ENCODE data around the gene NOLC1. TPM values are rescaled to one million over a fixed set of nuclear protein-coding genes. Genes with fewer than 3 reads are reported as not detected.

Gene NOLC1
- total RNA-seq (2014; rRNA removed; shearing (Covaris generic)): 79.1 and 88.7 TPM in 2 replicates

DNA sequence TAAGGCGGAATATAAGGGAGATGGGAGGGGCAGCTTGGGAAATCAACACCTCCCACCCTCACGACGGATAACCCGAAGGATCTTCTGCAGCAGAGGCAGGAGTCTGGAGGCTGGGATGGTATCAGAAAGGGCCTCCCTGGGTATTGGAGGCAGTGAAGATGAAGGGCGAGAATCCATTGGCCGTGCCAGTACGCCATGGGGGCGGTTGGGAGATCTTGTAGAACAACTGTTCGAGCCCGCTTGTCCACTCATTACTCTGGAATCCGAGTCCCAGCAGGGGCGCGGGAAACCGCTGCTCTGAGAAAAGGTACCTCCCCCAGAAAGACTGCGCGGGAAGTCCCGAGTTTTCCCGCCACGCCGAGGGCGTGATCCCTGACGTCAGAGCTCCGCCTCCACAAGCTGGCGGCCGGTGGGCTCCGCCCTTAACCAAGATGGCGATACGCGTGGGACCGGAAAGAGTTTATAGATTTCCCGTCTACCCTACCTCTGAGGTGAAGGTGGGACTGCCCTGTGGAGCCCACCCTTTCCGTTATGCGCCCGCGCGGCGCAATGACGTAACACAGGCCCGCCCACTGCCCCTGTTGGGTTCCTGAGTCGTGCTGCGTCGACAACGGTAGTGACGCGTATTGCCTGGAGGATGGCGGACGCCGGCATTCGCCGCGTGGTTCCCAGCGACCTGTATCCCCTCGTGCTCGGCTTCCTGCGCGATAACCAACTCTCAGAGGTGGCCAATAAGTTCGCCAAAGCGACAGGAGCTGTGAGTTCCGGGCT, at the start of gene NOLC1:
Gene NOLC1, plus strand, starts transcription at position 616 of the 771 bp plus-strand sequence. Its CDS starts 22 bp downstream, at position 638.
- peak; percentile 98 for DNase-seq (ENCODE audit: low spot score)

DNA sequence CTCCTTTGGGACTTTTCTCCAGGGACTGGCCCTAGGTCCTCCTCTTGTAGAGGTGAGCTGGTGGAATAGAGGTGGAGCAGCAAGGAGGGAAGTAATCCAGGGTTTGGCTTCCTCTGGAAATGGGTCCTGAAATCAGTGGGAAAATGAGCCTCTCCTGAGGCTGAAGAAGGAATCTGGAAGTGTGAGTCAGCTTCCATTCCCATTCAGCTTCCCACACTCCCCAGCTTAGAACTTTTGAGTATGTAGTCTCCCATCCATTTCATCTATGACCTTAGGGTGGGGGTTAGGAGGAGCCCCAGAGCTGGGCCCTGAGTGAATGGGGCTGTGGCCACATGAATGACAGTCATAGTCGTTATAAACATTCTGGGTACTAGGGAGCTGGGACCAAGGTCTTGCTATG, 49.8 kb upstream of the NOLC1 start:
- DNase-seq (ENCODE audit: low spot score): no peak

DNA sequence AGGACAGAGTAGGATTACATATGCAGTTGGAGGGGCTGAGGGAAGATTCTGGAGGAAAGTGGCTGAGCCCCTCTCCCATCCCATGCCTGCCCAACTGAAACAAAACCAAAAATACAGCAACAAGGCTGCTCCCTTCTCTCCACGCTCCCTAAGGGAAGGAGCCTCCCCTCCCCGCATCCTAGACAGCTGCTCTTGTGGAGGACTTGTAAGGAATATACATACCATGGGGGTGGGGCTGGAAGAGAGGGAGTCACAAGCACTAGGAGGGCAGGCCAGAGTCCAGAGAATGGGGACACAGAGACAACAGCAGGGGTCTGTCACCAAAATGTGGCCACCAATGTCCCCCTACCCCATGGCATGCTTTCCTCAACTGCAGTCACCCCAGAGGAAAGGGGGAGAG, 45.2 kb upstream of the NOLC1 start:
- DNase-seq (ENCODE audit: low spot score): no peak

DNA sequence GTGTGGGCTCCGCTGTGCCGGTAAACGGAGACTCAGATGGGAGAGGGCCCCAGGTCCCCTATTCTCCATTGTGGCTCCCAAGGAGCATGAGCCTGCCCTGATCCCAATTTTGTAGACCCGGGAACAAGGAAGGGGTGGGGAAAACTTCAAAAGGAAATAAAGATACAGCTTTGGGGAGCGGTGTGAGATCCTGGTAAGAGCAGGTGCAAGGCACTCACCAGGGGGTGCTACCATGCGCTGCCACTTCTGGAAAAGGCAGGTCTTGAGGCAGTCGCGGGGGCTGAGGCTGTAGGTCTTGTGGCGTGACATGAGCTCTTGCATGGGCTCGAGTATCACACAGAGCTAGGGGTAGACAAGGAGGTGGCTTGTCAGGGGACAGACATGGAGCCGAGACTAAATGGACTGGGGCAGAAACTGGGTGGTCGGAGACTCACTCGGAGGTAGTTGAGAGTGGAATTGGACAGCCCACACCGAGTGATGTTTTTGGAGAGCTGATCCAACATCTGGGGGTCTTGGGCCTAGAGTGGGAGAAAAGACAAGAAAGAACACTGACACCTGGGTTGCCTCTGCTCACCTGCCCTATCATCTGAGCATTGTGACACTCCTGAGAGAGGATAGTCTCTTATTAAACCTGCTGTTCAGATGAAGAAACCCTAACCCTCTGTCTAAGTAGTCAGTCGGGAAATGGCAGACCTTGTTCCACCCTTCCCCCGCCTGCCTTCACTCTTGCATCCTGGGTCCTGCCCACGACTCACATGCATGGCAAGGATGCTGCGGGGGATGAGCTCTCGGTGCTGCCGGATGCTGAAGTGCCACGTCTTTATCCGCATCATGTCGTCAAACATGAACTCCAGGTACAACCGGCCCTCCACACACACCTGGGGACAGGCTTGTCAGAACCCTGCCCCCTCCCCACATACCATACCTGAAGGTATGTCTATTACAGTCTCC, 42.7 kb upstream of the NOLC1 start:
- DNase-seq (ENCODE audit: low spot score): no peak

DNA sequence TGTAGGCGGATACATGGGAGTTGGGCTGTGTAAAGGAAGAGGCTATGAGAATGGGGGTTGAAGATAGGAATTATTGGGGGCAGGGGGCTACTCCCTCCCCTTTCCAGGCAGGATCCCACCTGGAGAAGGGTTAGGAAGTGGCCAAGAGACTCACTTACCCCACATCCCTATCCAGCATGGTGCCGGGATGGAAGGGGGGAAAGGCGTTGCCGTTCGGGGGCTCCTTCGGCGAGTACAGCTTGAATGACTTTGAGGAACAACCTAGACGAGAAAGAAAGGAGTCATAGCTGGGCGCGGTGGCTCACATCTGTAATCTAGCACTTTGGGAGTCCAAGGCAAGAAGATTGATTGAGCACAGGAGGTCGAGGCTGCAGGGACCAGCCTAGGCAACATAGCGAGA, 40.9 kb upstream of the NOLC1 start:
- DNase-seq (ENCODE audit: low spot score): no peak

DNA sequence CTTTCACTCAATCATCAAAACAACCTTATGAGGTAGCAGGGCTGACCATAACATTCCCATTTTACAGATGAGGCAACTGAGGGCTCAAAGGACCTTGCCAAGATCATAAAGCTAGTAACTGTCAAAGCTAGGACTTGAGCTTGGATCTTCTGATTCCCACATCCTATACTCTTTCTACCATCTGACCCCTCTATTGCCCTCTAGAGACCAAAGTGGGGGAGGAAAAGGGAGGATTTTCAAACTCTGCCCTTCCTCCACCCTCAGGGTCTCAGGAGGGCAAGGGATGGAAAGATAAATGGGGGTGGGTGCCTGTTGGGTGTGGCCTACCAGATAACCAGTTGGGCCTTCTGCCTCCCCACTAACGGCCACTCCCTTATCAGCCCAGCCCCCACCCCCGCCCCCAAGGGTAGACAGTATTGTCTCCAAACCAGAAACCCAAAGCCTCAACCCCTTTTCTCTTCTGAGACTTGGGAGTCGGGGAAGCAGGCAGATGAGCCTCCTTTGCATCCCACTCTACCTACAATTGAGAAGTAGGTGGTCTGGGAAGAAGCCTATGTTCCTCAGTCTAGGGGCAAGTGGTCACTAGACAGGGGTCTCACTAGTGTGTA, 39.9 kb upstream of the NOLC1 start:
- DNase-seq (ENCODE audit: low spot score): no peak

DNA sequence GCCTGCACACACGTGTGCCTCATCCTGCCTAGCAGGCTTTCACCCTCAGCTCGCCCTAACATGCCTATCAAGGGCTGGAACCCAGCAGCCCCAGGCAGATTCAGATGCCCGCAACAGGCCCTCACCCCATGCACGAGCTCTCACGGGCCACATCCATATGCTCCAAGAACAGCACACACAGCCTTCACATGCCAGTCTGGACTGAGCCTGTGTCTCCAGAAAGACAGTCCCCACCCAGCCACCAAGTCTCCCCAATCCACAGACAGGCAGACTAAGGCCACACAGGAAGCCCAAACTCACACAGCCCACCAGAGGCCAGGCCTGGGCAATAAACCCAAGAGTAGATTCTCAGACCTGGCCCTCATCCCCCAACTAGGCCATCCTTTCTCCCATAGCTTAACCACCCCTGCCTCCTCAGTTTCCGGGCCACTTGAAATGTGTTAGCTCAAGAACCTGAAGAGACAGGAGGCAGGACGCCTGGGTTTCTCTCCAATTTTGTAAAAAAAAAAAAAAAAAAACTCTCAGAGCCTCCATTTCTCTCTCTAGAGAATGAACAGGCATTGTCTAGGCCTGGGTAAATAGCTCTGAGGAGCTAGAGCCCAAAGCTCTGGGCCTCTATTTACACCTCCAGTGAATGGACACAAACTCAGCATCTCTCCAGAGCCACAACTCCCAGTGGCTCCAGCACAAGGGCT, 38.8 kb upstream of the NOLC1 start:
- no peak for DNase-seq (ENCODE audit: low spot score)

DNA sequence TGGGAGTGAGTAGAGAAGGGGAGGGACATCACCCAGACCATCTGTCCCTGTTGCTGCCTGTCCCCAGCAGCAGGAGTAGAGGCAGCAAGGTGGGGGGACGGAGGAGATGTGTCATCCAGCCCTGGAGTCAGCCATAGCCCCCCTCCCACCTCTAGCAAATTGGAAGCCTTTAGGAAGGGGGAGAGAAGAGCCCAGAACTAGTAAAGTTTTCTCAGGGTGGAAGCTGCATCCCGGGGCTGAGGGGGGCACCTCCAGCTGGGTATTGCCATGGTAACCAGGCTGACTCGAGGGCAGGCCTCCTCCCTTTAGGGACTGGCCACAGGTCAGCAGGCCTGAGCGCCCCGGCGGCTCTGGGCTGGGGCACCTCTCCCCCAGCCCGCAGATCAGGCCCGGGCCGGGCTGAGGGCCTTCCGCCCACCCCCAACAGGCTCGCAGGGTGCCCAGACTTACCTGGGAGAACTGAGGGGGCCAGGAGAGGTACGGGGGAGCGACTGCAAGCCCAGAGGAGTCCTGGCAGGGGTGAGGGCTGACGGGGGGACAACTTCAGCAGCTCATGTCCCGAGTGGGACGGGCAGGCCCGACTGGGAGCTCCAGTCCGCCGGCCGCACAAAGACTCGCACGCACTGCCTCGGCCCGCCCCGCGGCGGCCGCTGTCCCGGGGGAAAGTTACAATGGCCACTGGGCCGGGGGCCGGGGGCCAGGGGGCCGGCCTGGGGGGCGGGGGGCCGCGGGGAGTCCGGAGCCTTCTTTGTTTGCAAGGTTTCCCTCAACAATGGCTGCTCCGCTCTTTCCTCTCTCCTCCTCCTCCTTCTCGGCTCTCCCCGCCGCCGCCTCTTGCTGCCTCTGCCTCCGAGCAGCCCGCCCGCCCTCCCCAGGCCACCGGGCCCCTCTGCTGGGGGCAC, 38.0 kb upstream of the NOLC1 start:
- DNase-seq (ENCODE audit: low spot score): peak; percentile 25

DNA sequence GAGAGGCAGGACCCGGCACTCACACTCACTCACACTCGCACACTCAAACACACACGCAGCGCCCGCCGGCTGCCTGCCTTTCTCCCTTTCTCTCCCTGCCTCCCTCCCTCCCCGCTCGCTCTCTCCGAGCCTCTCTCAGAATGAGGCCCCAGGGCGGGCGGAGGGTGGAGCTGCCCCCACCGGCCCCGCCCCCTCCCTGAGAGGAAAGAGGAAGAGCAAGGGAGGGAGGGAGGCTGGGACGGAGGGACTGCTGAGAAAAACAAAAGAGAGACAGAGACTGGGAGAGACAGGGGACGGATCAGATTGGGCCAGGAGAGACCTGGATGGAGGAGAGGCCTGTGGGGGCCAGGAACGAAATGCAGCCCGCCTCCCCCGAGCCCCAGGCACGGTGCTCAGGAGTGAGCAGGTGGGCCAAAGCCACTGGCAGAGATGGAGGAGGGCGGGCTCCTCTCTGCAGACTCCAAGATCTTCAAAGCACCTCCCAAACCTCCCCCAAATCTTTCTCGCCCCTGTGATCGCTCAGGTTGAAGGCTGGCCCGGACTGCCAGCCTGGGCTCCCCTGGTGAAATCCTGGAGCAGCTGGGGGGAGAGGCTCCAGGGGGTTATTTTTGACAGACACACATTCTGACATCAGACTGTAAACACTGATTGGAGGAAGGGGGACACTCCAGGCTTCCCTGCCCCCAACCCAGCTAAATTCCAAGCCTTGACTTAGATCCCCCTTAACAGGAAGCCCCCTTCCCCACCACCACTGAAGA, 37.1 kb upstream of the NOLC1 start:
- peak; percentile 86 for DNase-seq (ENCODE audit: low spot score)

DNA sequence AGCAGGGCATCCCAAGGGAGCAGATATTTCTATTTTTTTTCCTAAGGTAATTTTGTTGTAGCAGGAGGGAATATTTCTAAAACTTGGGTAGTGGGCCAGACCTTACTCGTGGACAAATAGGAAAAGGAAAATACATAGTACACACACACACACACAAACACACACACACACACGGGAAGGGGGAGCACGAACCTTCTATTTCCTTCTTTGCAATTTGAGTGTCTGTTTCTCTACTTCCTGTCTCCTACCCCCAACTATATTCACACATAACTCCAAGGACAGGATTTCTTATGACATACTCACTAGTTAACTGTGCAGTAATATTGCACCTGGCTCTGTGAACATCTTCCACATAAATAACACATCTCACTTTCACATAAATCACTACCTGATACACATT, 36.4 kb upstream of the NOLC1 start:
- no peak for DNase-seq (ENCODE audit: low spot score)

DNA sequence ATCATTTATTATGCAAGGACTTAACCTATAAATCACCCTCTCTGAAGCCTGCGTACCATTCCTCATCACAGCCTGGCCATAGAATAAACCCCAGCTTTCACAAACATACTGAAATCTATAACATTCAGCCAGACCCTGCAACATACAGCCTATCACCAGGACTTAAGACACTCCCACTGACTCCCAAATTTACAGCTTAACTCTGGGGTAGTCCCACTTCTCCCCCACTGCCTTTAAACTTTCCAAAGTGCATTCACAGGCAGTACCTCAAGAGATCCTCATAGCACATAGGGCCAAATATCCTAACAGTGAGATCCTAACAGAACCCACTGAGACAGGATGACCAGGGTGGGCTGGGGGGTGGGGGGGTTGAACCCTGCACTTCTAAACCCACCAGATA, 35.5 kb upstream of the NOLC1 start:
- DNase-seq (ENCODE audit: low spot score): no peak

DNA sequence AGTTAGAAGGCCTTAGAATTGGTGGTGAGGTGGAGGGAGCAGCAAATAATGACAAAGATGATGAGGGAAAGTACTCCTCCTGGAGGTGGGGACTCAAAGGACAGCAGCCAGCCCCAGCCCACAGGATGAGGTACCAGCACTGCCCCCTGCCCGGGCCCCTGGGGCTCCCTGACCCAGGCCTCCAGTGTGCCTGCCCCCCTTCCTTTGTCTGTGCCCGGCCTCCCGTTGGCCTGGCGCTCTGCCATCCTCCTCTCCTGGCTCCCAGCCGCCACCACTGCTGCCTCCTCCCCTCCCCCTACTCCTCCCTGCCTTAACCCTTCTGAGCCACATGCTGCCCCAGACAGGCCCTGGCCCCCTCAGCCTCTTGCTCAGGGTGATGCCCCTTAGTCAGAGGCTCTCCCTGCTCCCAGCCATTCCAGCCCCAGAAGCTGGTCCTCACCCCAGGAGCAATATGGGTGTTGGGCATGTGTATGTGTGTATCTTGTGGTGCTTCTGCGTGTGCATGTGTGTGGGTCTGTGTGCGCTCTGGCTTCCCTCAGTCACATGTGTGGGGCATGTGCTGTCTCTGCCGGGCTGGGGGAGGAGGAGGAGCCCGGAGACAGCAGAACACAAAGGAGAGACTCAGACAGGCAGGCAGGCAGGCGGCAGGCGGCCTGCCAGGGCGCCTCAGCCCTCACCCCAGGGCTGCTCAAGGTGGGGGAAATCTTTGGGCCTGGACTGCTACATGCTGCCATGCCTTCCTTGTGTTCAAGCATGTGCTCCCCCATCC, 34.6 kb upstream of the NOLC1 start:
- DNase-seq (ENCODE audit: low spot score): peak; percentile 62

DNA sequence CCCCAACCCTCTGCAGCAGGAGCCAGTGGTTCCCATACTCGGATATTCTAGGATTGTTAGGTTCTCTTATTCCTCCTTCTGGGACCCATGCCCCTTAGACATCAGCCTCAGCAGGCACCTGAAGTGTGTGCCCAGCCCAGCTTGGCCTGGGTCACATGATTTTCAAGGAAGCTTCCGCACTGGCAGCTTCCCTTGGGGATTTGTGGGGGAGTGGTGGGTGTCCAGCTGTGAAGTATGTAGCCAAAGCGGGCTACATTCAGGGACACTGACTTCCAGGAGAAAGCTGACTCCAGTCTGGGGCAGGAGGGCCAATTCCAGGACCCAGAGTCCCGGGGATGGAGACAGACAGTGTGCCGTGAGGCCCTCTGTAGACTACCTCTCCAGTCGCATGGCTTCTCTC, 33.3 kb upstream of the NOLC1 start:
- peak; percentile 25 for DNase-seq (ENCODE audit: low spot score)

DNA sequence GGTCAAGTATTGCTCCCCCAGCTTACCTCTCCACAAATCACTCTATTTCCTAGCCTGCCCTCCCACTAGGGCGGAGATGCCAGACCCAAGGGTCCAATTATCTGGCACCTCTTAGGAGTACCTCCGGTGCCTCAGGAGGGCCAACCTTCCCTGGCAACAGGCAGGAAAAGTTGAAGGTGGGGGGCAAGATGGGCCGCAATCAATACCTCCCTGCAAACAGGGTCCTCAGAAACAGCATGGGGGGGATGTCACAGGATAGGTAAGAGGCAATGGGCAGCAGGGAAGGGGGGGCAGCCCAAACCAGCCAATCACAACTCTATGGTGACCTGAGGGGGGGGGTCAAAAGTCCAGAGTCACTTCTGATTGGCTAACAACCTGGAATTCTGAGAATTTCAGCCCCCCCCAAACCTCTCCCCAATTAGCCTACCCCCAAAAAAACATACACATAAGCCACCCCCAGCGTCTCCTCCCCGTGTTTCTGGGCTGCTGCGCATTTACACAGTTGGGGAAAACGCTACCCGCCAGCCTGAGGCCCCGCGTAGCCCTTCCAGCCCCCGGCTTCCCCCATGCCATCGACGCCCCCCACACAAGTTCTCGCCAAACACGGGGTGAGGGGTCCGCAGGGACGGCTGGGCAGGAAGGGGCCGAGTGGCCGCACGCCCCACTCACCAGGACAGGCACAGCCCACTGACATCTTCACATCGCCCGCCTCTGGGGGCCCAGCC, 32.6 kb upstream of the NOLC1 start:
- DNase-seq (ENCODE audit: low spot score): peak; percentile 56

DNA sequence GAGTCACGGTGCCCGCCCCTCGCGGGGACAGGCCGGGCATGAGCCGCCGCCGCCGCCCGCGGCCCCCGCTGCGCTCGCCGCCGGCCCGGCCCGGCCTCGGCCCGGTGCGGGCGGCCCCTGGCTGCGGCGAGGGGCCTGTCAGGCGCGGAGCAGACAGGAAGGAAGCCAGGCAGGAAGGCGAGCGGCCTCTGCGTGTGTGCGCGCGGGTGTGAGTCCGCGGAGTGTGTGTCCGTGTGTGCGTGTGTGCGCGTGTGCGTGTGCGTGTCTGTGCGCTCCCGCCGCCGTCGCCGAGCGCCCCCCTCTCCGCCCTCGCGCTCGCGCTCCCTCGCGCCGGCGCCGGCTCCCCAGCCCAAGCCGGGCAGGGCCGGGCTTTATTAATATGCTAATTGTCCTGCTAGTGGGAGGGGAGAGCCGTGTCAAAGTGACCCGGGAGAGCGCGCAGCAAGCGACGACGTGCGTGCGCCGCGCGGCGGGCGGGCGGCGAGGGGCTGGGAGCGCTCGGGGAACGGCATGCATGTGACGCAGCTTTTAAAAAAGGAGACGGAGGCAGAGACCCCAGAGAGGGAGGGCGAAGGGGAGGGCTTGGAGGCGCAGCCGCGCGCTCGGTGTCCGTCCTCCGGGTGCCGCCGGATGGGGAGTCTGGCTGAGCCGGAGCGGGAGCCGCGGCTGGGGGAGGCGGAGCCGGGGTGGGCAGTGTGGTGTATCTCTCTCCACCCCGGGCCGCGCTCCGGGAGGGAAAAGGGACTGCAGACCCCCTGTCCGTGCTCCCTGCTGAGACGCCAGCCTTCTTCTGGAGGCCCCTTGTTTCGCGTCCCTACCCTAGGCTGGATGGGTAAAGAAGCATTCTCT, 31.8 kb upstream of the NOLC1 start, which contains the start of gene LDB1:
Gene LDB1, minus strand, starts transcription at position 227 of the 849 bp plus-strand sequence. CDS start 258 bp downstream, outside the sequence.
- peak; percentile 73 for DNase-seq (ENCODE audit: low spot score)

DNA sequence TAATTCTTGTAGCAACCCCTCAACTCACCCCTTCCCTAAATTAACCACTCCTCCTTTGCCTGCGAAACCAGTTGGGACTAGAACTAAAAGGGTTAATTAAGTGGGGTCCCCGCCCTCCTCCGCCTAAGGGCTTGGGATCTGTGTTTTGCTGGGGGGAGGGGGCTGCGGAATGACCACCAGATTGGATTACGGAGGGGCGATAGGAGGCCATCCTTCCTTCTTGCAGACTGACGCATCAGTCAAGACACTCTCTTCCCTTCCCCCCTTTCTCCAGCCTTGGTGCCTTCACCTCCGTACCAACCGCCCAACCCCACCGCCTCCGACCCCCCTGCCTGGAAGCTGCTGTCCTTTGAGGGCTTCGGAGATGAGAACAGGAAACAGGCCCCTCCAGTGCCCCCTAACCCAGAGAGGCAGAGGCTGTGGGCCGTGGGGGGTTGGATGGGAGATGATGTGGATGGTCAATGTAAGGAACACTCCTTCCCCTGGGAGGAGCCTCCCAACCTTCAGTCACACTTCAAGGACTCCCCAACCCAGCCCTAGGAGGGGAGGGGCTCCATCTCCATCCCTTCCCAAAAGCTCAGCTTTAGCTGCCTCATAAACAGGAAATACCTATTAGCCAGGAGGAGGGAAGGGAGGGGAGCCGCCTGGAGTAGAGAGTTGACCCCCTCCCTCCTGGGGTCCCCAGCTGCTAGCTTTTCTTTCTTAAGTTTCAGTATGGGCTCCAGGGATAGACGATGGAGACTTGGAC, 31.0 kb upstream of the NOLC1 start:
- DNase-seq (ENCODE audit: low spot score): no peak
